ENCODE measurements around the gene SERPINB5. TPM values are rescaled to one million over a fixed set of nuclear protein-coding genes. Genes with fewer than 3 reads are reported as not detected.
"Not testable (repeated sequence)": the region's sequence is repeated elsewhere in the genome, so short reads cannot be mapped to it uniquely, and the experiment has no call there.

SERPINB5 gene
- not detected in 2 replicates for total RNA-seq (2014; rRNA removed; shearing (Covaris generic))

DNA sequence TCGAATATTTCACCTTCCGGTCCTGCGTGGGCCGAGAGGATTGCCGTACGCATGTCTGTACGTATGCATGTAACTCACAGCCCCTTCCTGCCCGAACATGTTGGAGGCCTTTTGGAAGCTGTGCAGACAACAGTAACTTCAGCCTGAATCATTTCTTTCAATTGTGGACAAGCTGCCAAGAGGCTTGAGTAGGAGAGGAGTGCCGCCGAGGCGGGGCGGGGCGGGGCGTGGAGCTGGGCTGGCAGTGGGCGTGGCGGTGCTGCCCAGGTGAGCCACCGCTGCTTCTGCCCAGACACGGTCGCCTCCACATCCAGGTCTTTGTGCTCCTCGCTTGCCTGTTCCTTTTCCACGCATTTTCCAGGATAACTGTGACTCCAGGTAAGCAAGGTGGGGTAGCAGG is at the start of gene SERPINB5:
TSS of gene SERPINB5 (plus strand) at position 291 of the 400 bp plus-strand sequence. CDS start 7,471 bp downstream, outside the sequence.
- DNase-seq (ENCODE audit: low read depth) = no peak

DNA sequence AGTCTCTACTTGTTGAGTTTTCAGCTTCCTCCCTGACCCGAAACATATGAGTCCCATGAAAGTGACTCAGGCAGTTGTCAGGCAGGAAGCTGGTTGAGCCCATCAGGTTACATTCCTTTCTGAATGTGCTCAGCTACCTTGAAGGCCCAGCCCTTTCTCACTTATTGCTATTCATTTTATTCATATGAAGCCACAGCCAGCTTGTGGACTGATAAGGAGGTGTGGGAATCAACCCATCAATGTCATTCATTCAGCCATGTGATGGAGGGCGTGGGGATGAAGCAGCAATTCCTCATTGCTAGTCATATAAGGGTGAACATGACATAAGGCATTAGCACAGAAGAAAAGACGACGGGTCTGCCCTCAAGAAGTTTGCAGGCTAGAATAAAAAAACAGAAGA is 49.2 kb upstream of the SERPINB5 start:
- DNase-seq (ENCODE audit: low read depth) = peak; percentile 64

GRCh38 chr18:63430526-63430925 is 46.2 kb upstream of the SERPINB5 start:
- no peak for DNase-seq (ENCODE audit: low read depth)

DNA sequence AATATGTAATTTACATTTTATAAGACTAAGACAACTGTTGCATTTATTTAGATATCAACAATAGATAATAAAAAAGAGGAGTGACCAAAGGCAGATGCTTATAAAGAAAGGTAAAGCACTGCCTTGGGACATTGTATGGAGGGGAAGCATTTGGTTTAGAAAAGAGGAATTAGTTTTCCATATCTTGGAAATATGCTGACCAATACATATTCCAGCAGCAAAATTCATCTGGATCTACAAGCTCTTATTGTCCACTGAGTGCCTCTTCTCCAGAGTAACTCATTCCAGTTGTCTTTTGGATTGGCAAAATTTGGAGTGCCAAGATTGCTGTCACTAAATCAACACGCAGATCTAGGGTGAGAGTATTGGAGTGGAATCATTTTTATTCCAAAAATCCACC is 45.6 kb upstream of the SERPINB5 start:
- DNase-seq (ENCODE audit: low read depth) = no peak

DNA sequence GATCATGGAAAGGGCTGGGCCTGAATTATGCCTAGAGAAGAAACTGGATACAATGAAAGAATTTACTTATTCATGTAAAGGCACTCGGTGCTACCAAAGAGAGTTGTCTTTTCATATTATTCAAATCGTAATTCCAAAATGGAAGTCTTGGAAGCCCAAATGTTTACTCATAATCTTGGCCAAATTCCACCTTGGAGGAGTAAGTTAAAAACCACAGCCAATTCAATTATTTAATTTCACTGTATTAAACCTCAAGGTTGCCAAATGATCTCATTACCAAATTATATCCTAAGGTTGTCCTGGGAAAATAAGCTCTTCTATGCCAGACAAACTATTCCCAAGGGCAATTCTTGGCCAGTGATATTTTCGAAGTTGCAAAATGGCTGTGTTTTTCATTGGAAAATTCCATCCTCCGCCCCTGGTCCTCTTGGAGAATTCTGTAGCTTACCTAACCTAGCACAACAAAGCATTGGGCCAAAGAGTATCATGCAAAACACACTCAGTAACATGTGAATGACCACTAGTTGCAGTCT is 43.4 kb upstream of the SERPINB5 start:
- DNase-seq (ENCODE audit: low read depth) = no peak

DNA sequence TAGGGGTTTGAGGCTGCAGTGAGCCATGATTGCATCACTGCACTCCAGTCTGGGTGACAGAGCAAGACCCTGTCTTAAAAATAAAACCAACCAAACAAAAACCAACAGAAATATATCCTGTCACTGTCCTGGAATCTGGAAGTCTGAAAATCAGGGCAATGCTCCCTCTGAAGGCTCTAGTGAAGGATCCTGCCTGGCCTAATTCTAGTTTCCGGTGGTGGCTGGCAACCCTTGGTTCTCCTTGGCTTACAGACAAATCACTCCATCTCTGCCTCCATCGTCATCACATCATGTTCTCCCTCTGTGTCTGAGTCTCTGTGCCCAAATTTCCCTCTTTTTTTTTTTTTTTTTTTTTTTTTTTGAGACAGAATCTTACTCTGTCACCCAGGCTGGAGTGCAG is 38.6 kb upstream of the SERPINB5 start:
- no peak for DNase-seq (ENCODE audit: low read depth)

- DNase-seq (ENCODE audit: low read depth) = peak; percentile 45
These were observed 37.4 kb upstream of the SERPINB5 start for GRCh38 chr18:63439334-63439733.

GRCh38 chr18:63440219-63440618 is 36.5 kb upstream of the SERPINB5 start:
- DNase-seq (ENCODE audit: low read depth) = no peak

DNA sequence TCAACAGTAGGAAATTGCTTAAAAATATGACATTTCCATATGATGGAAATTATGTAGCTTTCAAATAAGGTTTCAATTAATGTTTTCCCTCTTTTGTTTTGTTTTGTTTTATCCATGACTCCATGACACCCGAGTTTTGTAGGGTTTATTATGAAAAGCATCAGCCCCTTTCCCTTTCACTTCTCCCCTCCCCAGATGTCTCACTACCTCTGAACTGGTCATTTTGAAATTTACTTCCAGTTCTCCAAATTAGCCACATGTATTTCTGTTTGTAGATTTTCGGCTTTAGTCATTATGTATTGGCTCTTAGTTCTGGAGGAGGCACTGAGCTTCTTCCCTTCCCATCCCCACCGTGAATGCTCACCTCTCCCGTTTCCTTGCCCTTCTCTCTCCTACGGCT is 35.9 kb upstream of the SERPINB5 start:
- no peak for DNase-seq (ENCODE audit: low read depth)

DNA sequence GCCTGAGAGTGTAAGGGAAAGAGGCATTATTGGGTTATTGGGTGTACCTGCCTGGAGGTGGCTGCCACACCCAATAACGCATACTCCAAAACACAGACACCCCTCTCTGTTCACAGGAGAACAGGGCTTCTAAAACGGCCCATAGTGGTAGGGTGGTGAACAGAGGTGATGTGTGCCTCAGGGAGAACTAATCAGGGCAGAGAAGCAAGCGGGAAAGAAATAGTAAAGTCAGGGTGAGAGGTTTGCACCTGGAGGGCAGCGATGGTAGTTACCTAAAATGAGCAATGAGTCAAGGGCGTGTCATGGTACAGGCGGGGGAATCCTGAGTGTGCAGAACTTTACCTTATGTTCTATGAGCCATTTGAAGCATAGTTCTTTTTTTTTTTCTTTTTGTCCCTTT is 32.9 kb upstream of the SERPINB5 start:
- no peak for DNase-seq (ENCODE audit: low read depth)

DNA sequence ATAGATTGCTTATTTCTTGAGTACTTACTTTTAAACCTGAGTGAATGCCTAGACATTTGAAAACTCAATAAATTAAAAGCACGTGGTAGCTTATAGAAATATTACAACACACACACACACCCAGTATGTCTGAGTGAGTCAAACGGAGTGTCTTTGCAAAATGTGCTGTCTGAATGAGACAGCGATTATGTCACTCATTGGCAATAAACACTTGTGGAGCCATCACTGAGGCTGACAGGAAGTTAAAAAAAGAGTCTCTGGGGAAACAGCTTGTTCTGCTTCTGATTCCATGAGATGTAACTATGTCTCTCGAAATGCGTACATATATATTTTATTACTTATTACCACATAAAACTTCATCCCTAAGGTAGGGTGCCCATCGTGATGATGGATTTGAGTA is 32.2 kb upstream of the SERPINB5 start:
- peak; percentile 46 for DNase-seq (ENCODE audit: low read depth)

GRCh38 chr18:63445037-63445436 is 31.7 kb upstream of the SERPINB5 start:
- DNase-seq (ENCODE audit: low read depth) = no peak

DNA sequence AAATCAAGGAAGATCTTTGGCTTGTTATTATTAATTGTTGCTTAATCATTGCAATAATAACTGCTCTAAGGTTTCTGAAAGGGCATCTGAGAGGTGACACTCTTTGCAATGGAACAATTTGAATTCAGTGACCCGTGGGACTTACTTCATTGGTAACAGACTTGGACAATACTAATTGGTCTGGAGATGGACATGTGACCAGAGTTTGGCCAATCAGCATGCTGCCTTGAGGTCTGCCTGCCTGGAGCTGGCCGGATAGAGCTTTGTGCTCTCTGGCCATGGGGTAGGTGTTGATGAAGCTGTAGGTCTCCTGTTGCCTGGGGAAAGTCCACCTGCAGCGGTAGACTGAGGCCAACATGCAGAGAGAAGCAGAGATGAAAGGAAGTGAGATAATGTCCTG is 30.5 kb upstream of the SERPINB5 start:
- DNase-seq (ENCODE audit: low read depth) = no peak

DNA sequence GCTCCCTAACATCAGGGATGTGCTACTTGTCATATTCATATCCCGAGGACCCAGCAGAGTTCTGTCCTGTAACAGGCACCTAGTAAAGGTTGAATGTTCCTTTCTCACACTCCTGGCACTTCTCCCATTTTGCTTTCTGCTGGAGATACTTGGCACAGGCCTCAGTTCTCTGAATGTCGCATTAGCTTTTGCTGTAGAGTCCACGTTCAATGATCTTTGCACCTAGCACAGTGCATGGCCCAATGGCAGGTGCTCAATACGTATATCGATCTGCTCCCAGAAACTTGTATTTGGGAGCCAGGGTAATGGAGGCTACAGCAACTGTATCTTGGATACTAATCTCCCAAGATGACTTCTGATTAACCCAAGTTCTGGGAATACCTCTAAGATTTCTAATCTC is 29.7 kb upstream of the SERPINB5 start:
- DNase-seq (ENCODE audit: low read depth) = no peak

DNA sequence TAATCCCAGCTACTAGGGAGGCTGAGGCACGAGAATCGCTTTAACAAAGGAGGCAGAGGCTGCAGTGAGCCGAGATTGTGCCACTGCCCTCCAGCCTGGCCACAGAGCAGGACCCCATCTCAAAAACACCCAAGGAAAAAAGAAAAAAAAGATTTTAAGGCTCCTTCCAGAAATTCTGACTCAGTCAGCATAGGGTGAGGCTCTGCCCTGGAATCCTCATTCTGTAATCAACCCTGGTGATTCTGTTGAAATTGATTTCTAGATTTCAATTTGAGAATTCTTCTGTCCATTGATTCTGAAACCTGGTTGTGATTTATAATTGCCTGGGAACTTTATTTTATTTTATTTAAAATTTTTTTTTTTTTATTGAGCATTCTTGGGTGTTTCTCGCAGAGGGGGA is 27.3 kb upstream of the SERPINB5 start:
- no peak for DNase-seq (ENCODE audit: low read depth)

GRCh38 chr18:63451799-63452660 is 24.7 kb upstream of the SERPINB5 start:
- peak; percentile 26 for DNase-seq (ENCODE audit: low read depth)

DNA sequence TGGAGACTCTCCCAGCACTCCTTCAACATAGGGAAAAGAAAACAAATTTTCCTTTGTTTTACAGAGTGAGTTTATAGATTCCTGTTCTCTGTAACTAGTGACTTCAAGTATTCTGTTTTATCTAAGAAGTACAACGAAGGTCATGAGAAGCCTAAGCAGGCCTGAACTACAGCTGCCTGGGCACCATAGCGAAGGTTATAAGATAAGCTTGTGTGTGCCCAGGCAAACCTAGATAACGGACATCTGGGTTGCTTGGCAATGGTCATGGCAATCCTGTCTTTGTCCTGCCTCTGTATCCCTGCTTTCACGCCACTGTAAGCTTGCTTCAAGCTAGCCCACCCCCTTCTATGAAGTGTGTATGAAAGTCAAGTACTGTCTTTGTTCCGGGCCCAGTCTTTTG is 24.0 kb upstream of the SERPINB5 start:
- DNase-seq (ENCODE audit: low read depth) = not testable (repeated sequence)

DNA sequence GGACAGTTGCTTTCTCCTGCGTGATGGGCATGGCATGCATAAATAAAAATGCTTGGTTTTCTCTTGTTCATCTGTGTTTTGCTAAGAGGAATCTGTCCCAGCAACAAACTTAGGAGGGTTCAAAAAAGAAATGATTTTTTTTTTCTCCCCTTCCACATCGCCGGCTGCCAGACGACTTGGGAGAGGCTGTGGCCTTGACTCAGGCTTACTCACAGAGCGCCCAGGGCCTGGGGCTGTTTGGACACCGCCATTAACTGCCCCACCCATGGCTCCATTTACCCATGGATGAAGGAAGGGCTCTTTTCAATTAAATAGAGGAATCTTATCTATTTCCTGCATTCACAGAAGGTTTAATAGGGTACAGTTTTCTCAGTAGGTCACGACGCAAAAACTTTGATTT is 22.3 kb upstream of the SERPINB5 start:
- peak; percentile 92 for DNase-seq (ENCODE audit: low read depth)

- DNase-seq (ENCODE audit: low read depth) = peak; percentile 4
These were observed 18.8 kb upstream of the SERPINB5 start for GRCh38 chr18:63457977-63458376.

DNA sequence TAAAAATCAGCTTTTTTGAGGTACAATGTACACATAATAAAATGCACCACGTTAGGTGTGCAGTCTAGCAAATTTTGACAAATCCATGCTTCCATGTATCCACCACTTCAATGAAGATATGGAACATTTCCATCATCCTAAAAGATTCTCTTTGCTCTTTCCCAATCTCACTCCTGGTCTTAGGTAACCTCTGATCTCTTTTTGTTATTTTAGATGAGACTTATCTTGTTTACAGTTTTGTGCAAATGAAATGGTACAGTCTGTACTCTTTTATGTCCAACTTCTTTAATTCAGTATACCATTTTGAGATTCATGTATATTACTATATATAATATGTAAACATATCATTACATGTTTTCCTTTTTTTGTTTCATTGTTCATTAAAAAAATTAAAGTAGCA is 16.3 kb upstream of the SERPINB5 start:
- no peak for DNase-seq (ENCODE audit: low read depth)

DNA sequence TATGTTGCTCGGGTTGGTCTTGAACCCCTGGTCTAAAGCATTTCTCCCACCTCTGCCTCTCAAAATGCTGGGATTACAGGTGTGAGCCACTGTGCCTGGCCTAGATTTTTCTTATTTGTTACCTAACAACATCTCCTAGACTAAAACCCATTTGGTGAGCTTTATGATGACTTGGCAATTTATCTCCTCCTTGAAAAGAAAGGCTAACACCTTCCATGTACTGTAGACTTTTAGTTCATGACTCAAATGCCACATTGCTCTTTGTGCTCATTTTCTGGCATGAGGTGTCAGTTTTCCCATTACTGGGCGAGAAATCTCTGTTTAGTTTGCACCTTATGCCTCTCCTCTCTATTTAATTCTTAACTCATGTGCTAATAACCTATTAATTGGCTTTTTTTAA is 12.3 kb upstream of the SERPINB5 start:
- DNase-seq (ENCODE audit: low read depth) = no peak

DNA sequence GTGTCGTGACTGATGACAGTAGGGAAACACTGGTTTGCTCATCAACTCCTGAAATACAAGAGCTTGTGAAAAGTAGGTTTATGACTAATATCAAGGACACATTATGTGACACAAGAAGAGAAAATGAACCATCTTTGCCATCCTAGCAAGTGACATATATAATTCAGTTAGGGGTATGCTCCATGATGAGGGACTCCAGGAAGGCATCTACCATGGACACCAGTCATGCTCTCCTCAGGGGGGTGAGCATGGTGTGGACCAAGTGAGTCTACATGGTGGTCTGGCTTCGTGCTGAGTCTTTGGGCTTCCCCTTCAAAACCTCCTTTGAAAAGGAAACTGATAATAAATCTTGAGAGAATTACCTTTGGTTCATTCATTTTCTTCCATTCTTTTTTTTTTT is 11.7 kb upstream of the SERPINB5 start:
- DNase-seq (ENCODE audit: low read depth) = no peak

GRCh38 chr18:63467699-63468098 is 9.1 kb upstream of the SERPINB5 start:
- no peak for DNase-seq (ENCODE audit: low read depth)

GRCh38 chr18:63468575-63468974 is 8.2 kb upstream of the SERPINB5 start:
- DNase-seq (ENCODE audit: low read depth) = no peak
